DMS153 (cell line): ENCODE data around the gene UBTD1.
A peak's percentile ranks its signal among the peaks of the same experiment; 100 is the strongest.

ENCODE experiments used
- DNase-seq: peaks from one replicate; lab custom pipeline; 2025; lab: John Stamatoyannopoulos, UW

Gene UBTD1

GRCh38 chr10:97483506-97483905 lies 15.2 kb upstream of the UBTD1 start:
- DNase-seq, result no peak

DNA sequence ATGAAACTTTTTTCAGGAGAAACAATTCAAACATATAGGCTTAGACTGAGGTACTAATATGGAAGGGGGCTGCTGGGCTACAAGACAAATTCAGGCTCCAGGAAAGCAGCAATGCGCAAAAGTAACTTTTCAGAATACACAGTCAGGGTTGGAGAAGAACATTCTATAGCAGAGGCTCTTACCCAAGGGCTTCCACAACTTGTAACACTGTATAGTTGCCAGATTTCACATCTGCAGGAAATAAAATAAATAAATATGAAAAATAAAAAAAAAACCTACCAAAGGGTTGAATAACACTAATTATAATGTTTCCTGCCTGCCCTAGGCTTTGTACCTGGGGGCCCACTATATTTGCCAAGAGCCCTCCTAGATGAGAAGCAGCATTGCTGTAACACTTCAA lies 14.8 kb upstream of the UBTD1 start:
- DNase-seq, result no peak

GRCh38 chr10:97485647-97486281 lies 13.0 kb upstream of the UBTD1 start:
- no peak for DNase-seq

- no peak for DNase-seq
Observed at GRCh38 chr10:97490592-97490991, 8.1 kb upstream of the UBTD1 start.

DNA sequence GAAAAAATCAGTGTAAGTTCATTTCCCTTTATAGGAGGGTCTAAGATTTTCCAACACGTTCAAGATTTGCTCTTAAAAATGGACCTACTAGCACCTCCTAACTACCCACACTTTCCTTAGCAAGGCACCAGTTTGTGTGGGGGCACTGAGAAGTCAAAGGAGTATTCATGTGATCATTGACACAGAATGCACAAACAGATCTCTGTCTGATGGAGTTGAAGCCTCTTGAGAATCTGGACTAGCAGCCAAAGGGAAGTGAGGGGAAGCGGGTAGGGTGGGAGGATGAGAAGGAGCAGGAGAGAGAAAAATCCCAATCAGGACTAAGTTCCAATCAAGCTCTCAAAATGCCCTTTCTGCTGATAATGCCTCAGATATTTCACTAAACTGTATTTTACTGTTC lies 4.6 kb upstream of the UBTD1 start:
- no peak for DNase-seq

GRCh38 chr10:97494863-97495506 lies 3.7 kb upstream of the UBTD1 start:
- DNase-seq, result no peak

GRCh38 chr10:97497572-97498075 lies 1.1 kb upstream of the UBTD1 start:
- DNase-seq, result peak; percentile 17

DNA sequence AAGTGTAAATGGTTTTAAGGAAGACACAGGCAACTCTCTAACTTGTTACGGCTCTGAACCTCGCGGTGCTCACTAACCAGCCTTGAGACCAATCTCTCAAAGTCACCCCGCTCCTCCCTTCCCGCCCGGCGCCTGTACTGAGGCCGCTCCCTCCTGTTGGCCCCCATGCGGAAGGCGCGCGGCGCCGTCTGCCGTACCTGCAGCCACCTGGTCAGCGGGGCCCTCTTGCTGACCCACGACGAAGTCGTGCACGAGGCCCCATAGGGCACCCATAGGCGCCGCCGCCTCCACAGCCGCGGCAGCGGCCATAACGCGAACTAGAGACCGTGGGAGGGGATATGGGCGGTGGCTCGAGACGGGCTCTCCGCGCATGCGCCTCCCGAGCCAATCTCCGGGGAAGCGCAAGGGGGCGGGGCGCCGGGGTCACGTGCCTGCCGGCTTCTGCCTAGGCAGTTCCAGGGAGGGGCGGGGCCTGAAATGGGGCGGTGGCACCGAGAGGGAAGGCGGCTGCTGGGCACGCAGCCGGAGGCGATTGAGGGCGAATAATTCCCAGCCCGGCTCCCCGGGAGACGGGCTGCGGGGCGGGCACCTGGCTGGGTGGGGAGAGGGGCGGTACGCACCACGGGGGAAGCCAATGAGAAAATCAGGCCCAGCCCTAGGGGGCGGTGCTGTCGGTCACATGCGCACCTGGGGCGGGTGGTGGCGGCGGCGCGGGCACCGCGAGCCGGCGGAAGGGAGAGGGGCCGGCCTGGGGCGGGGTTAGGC lies 466 bp upstream of the UBTD1 start, which contains the start of gene MMS19:
TSS of gene MMS19 (minus strand) at position 347 of the 765 bp plus-strand sequence. CDS start at position 309, 38 bp downstream.
- DNase-seq, result peak; percentile 95

DNA sequence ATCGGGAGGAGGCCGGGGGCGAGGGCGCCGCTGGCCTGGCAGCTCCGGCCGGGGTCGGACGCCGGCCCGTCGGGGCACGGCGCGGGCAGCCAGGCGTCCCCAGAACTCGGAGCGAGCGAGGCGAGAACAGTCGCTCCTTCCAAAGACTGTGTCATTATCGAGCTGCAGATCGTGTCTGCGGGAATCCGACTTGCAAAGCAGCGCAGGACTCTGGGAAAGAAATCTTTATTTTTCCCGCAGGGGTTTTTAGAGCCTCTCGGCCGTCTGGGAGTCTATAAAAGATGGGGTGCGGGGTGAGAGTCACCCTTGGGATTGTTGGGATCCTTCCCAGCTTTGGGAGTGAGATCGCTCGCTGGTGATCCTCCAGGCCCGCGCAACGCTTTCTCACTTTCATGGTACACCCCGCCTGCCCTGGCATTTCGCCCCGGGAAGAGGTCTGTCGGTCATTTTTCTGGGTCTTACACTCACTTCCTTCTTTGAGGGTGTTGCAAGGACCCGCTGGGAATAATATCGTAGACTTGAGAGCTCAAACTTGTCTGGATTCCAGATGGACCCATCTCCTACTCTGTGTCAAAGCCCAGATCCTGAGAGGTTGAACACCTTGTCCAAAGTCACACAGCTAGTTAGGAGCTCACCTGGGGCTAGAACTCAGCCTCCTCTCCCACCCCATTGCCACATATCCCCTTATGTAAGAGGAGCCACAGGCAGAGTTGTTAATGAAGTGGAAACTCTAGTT lies 1.0 kb downstream of the UBTD1 start:
- no peak for DNase-seq

- no peak for DNase-seq
Observed at GRCh38 chr10:97500297-97500575, 1.5 kb downstream of the UBTD1 start.

GRCh38 chr10:97502916-97503315 lies 4.2 kb downstream of the UBTD1 start:
- DNase-seq, result no peak

DNA sequence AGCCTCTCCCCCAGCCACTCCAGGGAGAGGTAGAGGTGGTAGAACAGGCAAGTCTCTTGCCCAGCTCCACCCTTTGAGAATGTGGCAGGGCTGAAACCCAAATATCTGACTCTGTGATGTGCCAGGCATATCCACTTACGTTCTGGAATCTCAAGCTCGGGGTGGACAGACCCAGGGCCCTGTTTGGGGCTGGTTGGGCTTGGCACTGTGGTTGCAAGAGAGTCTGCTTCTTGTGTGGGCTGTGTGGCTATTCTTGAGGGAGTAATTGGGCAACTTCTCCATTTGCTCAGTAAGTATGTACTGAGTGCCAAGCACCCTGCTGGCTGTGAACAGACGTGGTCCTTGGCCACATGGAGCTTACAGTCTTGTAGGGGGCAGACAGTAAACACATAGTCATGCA lies 4.7 kb downstream of the UBTD1 start:
- no peak for DNase-seq

GRCh38 chr10:97505152-97505551 lies 6.4 kb downstream of the UBTD1 start:
- no peak for DNase-seq

GRCh38 chr10:97506199-97506991 lies 7.7 kb downstream of the UBTD1 start:
- no peak for DNase-seq

GRCh38 chr10:97508342-97508741 lies 9.6 kb downstream of the UBTD1 start:
- no peak for DNase-seq

GRCh38 chr10:97509120-97509680 lies 10.5 kb downstream of the UBTD1 start:
- DNase-seq, result no peak

DNA sequence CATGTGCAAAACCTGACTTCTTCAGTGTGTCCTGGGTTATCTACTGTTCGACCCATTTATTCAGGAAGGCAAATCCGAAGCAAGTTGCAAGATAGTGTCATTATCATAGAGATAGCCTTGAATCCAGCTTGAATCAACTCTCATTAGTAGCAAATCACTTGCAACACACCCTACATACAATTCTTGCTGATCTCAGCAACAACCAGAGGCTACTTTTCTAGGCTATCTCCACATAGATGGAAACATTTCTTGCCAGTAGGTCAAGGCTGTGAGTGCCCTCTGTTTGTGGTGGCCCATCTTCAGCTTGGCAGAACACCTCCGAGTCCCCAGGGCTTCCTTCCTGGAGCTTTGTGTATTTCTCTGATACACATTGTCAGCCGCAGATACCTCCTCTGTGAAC lies 12.0 kb downstream of the UBTD1 start:
- DNase-seq, result no peak

DNA sequence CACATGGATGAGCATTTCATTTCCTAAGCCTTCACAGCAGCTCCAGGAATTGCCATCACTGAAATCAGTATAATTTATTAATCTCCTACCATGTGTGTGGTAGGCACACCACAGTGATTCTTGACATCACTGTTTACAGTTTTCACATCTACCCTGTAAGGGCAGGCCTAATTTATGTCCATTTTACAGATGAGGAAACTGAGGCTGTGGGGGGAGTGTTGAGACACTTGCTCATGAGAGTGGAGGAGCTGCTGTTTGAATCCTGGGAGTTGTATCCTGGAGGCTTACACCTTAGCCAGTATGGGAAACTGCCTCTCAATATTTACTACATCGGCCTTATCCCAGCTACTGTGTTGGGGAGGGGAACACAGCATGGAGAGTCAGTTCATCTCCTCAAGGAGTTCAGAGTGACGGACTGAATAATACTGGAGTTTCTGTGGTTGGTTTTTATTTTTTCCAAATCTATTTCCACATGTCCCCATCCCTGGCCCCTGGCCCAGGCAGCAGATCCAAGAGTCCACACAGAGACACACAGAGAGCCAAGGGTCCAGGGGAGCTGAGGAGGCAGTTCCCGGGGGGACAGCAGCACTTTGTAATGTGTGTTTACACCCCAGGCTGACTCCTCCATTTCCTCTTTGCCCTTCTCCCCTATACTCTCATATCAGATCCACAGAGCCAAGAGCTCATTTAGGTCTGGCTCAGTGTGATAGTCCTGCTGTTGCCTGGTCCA lies 13.2 kb downstream of the UBTD1 start:
- DNase-seq, result no peak

DNA sequence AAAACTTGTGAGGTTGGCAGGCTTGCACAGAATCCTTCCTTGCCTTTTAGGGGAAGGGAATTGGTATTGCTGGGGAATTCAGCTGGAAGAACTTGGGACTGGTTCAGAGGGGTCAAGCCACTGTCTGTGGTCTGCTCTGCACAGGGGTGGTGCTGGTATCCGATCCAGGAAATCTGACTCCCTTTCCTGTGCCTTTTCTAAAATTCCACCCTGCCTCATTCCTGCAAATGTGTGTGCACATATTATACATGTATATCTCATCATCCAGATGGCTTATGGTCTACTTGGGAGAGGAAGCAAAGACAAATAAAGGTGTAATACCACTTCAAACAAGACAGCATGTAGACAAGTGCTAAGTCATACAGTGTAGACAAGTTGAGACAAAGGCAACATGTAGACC lies 14.3 kb downstream of the UBTD1 start:
- no peak for DNase-seq

DNA sequence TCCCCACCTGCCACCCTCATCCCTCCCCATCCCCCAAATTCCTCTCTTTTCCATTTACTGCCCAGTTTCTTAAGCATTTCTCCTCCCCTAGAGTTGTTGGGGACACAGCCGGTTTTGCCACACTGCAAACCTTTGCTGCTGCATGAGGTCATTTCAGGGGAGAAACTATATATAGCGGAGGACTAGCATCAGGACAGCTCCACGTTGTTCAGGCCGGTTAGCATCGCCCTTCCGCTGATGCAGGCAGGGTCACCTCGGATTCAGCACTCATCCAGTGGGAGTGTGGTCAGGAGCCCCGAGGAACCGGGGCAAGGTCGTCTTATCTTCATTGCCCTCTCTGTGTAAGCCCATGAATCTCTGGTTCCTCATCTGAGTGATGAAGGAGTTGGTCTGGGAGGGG lies 15.6 kb downstream of the UBTD1 start:
- DNase-seq, result no peak
